GM12878 (cell line): ENCODE measurements around the gene FOXI2.

ENCODE experiments used
- HCFC1 ChIP-seq: fragments of 150-350 bp; IDR thresholded peaks from 2 replicates; pipeline ENCODE4 v1.6.1; 2014; ENCODE audit warnings: low read length
- SP1 ChIP-seq: IDR thresholded peaks from one replicate; pipeline ENCODE4 v1.6.1; 2011; ENCODE audit warnings: low read depth, low read length
- TF ChIP-seq, protein P1 (sequence below), 3 experiments: IDR thresholded peaks in 2 of 3; conservative IDR thresholded peaks in 1 of 3; 2 replicates each; pipeline ENCODE4 v1.5.1; 2011; ENCODE audit warnings: low read depth in 3 of 3, low read length in 3 of 3, mild to moderate bottlenecking in 3 of 3, control low read depth in 2 of 3, moderate library complexity in 2 of 3, inconsistent platforms in 1 of 3, mixed read lengths in 1 of 3; ENCODE audit not compliant: control insufficient read depth in 2 of 3, insufficient read depth in 1 of 3; ENCODE audit errors: extremely low read depth in 1 of 3
- TF ChIP-seq, protein P2 (sequence below): IDR thresholded peaks from 2 replicates; pipeline ENCODE4 v1.6.1; 2011; ENCODE audit warnings: borderline replicate concordance, low read depth, mild to moderate bottlenecking, moderate library complexity, mixed read lengths, low read length; ENCODE audit not compliant: insufficient read depth; ENCODE audit errors: extremely low read length

DNA sequence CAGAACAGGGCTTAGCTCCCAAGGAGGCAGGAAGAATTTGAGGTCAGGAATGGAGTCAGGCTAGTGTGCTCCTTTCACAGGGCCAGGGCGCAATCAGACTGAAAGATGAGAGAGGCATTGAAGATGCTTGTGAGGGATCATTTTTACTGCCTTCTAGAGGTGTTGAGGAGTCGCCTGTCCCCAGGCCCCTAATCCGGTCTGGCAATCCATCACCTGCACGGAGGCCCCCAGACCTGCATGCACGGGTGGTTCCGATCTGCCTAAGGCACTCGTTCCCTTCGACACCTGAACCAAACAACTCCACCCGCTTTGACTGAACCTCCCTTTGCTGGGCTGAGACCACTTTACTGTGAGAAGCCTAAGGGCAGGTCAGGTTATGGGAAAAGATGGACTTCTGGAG is 8.0 kb downstream of the FOXI2 start:
- TF ChIP-seq, protein P1, sequence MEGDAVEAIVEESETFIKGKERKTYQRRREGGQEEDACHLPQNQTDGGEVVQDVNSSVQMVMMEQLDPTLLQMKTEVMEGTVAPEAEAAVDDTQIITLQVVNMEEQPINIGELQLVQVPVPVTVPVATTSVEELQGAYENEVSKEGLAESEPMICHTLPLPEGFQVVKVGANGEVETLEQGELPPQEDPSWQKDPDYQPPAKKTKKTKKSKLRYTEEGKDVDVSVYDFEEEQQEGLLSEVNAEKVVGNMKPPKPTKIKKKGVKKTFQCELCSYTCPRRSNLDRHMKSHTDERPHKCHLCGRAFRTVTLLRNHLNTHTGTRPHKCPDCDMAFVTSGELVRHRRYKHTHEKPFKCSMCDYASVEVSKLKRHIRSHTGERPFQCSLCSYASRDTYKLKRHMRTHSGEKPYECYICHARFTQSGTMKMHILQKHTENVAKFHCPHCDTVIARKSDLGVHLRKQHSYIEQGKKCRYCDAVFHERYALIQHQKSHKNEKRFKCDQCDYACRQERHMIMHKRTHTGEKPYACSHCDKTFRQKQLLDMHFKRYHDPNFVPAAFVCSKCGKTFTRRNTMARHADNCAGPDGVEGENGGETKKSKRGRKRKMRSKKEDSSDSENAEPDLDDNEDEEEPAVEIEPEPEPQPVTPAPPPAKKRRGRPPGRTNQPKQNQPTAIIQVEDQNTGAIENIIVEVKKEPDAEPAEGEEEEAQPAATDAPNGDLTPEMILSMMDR (IDR thresholded peaks at IDR 0.05 in 2 of 3, conservative IDR thresholded peaks at IDR 0.05 in 1 of 3; ENCODE audit: control insufficient read depth in 2 of 3, extremely low read depth in 1 of 3, insufficient read depth in 1 of 3, low read depth in 3 of 3, low read length in 3 of 3): no peak
- TF ChIP-seq SP1 (no peak), HCFC1 (no peak)
- TF ChIP-seq, protein P2, sequence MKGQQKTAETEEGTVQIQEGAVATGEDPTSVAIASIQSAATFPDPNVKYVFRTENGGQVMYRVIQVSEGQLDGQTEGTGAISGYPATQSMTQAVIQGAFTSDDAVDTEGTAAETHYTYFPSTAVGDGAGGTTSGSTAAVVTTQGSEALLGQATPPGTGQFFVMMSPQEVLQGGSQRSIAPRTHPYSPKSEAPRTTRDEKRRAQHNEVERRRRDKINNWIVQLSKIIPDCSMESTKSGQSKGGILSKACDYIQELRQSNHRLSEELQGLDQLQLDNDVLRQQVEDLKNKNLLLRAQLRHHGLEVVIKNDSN: no peak
